K562 treated with DMSO at 1 percent for 48 hours (cell line): ENCODE results near the gene TBXAS1. TPM values are rescaled to one million over a fixed set of nuclear protein-coding genes. Genes with fewer than 3 reads are reported as not detected.

Experiments used
- total RNA-seq: library from RNA; unstranded; fragments of 300-600 nt; gene quantifications from 2 replicates; pipeline ENCODE4 v1.2.3, GENCODE V29; 2022; ENCODE audit warnings: low replicate concordance; ENCODE audit errors: extremely low read depth

TBXAS1 gene
- total RNA-seq: not detected in 2 replicates

DNA sequence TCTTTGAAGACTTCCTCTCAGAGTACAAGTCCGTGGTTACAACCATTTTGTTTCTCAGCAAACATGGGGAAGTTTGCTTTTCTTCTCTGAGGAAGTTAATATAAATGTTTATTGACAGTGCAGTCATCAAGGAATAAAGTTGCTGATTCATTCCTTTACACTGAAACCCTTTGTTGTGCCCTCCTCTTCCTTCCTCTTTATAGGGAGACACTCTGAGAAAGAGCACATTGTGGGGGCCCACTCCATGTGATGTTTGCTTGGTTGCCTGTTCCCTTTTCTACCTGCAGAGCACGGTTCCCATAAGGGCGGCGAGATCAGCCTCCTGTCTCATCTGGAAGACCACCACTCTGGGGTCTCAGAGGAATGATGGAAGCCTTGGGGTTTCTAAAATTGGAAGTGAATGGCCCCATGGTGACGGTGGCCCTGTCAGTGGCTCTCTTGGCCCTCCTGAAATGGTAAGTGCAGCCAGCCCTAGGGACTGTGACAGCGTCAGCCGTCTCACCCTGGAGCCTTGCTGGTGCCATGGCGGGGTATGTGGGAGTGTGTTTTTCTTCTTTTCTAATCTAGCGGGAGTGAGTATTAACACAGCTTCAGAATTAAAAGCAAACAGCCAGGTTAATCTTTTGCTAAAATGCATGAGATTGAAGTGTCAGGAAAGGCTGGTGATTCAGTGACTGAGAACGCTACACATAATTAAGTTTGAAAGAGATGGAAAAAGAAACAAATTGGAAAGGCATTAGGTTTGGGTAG lies at the start of gene TBXAS1:
Gene TBXAS1, plus strand, starts transcription at position 240 of the 750 bp plus-strand sequence. Its CDS starts 127 bp downstream, at position 367.

DNA sequence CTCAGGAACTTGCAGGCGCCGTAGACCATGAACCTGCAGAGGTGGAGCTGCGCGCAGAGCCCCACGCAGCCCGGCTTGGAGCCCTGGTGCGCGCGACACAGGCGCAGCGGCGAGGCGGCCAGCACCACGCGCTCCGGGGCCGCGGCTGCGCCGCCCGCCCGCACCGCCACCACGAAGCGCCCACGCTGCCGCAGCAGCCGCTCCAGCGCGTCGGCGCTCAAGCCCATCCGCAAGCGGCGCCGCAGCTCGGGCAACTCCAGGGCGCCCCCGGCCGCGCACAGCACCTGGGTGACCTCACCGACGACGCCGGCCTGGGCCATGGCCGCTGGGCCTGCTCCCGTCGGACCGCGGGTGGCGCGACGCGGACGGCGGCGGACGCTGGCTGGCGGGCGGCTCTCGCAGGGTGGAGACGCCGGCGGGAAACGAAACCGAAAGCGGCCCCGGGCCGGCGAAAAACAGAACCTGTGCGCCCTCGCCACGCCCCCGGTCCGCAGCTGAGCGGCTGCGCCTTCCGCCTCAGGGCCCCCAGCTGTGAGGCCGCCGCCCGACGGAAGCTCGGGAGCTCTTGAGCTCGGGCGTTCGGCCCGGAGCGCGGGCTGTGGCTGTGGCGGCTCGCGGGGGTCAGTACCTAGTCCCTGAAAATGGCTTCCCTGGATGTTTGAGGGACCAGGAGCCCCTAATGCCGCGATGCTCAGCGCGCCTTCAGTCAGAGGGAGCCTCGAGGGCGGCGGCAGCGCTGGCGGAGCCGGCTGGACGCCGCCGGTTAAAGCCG lies 233.7 kb downstream of the TBXAS1 start, which contains the start of gene PARP12:
Gene PARP12, minus strand, starts transcription at position 424 of the 772 bp plus-strand sequence. Its CDS starts 104 bp downstream, at position 320.

Other genes starting within 250 kb of the TBXAS1 start
- not detected in 2 replicates for gene HIPK2, start 51.3 kb upstream of the TBXAS1 start, total RNA-seq
- not detected in 2 replicates for gene PARP12, start 233.7 kb downstream of the TBXAS1 start, total RNA-seq